ENCODE measurements around the gene FBXW7.

DNA sequence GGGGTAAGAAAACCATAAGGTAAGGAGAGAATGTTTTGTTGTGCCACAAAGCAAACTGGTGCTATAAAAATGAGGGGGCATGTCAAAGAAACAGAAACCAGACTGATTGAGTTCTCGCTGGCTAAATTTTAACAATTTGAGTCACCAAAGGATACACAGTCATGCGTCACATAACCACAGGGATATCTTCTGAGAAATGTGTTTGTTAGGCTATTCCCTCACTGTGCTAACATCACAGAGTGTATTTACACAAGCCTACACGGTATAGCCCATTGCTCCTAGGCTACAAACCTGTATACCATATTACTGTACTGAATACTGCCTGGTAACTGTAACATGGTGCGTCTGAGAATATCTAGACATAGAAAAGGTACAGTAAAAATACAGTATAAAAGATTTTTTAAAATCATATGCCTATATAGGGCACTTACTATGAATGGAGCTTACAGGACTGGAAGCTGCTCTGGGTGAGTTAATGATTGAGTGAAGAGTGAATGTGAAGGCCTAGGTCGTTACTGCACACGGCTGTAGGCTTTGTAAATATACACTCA is 50.1 kb downstream of the FBXW7 start:
- TF ChIP-seq POLR2AphosphoS5 (IDR thresholded peaks at IDR 0.05) = peak in 1 of 3 donors; percentile 14
- TF ChIP-seq EP300 (IDR thresholded peaks at IDR 0.05; ENCODE audit: low read depth) = no peak
- TF ChIP-seq, protein P1, sequence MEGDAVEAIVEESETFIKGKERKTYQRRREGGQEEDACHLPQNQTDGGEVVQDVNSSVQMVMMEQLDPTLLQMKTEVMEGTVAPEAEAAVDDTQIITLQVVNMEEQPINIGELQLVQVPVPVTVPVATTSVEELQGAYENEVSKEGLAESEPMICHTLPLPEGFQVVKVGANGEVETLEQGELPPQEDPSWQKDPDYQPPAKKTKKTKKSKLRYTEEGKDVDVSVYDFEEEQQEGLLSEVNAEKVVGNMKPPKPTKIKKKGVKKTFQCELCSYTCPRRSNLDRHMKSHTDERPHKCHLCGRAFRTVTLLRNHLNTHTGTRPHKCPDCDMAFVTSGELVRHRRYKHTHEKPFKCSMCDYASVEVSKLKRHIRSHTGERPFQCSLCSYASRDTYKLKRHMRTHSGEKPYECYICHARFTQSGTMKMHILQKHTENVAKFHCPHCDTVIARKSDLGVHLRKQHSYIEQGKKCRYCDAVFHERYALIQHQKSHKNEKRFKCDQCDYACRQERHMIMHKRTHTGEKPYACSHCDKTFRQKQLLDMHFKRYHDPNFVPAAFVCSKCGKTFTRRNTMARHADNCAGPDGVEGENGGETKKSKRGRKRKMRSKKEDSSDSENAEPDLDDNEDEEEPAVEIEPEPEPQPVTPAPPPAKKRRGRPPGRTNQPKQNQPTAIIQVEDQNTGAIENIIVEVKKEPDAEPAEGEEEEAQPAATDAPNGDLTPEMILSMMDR (IDR thresholded peaks at IDR 0.05) = peak in 1 of 5 experiments; percentile 9

Measured in transverse colon (tissue), 4 donors.